ENCODE measurements around the gene KDM2B. TPM values are rescaled to one million over a fixed set of nuclear protein-coding genes. Genes with fewer than 3 reads are reported as not detected.

KDM2B gene
- total RNA-seq, 2 experiments from 2014 or later: 76.1 to 76.6 TPM

- Mint-ChIP-seq H3K27ac (no peak overlapping the region), H3K4me1 (ENCODE audit: low read depth) (peaks cover 42% of the 10 kb centered on the region), H3K4me3 (no peak overlapping the region), H3K9me3 (ENCODE audit: insufficient read depth) (no peaks in the 10 kb centered on the region), H3K27me3 (ENCODE audit: low read depth) (no peaks in the 10 kb centered on the region), H3K36me3 (ENCODE audit: low read depth) (peaks cover 50% of the 10 kb centered on the region)
- no peak for ATAC-seq
- DNase-seq: no peak
- POLR2A ChIA-PET: interaction anchor here (0.7 kb wide), 1 partner anchor 27 kb away, joined by 3 read pairs; no protein-coding TSS in a partner anchor
- CTCF ChIA-PET: interaction anchor here (0.7 to 2.4 kb wide), 2 partner anchors 9 to 38 kb away, joined by 3 to 8 read pairs; no protein-coding TSS in a partner anchor
Measured at GRCh38 chr12:121405211-121405610, 175.6 kb downstream of the KDM2B start.

DNA sequence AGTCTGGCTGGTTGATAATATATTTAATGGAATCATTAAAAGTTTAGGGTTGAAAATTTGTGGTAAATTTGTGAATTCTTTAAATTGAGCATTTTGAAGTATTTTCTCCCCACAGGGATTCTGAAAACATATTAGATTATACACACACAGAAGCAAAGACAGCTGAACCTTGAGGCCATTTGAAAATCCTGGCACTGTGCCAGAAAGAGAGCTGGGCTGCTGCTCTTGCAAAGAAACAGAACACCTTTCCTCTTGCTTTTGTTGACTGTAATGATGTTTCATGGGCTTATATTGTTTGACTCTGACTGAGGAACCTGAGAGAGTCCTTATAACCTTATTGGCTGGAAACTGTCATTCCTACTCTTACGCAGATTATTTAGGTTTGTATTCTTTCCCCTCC, 176.1 kb downstream of the KDM2B start:
- no peaks in the 10 kb centered on the region for H3K27me3 Mint-ChIP-seq (ENCODE audit: low read depth)
- ATAC-seq (no peak), DNase-seq (no peak)
- H3K9me3 Mint-ChIP-seq (ENCODE audit: insufficient read depth): no peaks in the 10 kb centered on the region
- H3K4me1 Mint-ChIP-seq (ENCODE audit: low read depth): peaks cover 42% of the 10 kb centered on the region
- H3K36me3 Mint-ChIP-seq (ENCODE audit: low read depth): peaks cover 50% of the 10 kb centered on the region
- H3K4me3 Mint-ChIP-seq: no peak overlapping the region
- ChIA-PET CTCF (interaction anchor here (0.7 to 2.4 kb wide), 3 partner anchors 9 to 38 kb away, joined by 3 to 8 read pairs (median 5); no protein-coding TSS in a partner anchor), POLR2A (interaction anchor here (0.7 kb wide), 1 partner anchor 28 kb away, joined by 3 read pairs; no protein-coding TSS in a partner anchor)
- no peak overlapping the region for H3K27ac Mint-ChIP-seq

- H3K9me3 Mint-ChIP-seq (ENCODE audit: insufficient read depth): no peaks in the 10 kb centered on the region
- H3K36me3 Mint-ChIP-seq (ENCODE audit: low read depth): peaks cover 46% of the 10 kb centered on the region
- ATAC-seq (no peak), DNase-seq (no peak)
- ChIA-PET CTCF (interaction anchor here (1.1 to 2.4 kb wide), 2 partner anchors 13 to 39 kb away, joined by 5 to 8 read pairs; no protein-coding TSS in a partner anchor), POLR2A (no interaction called here)
- no peak overlapping the region for H3K4me3 Mint-ChIP-seq
- H3K27ac Mint-ChIP-seq: no peak overlapping the region
- peaks cover 45% of the 10 kb centered on the region for H3K4me1 Mint-ChIP-seq (ENCODE audit: low read depth)
- H3K27me3 Mint-ChIP-seq (ENCODE audit: low read depth): no peaks in the 10 kb centered on the region
Measured at GRCh38 chr12:121403721-121404120, 177.1 kb downstream of the KDM2B start.

GRCh38 chr12:121400332-121401139, 180.3 kb downstream of the KDM2B start:
- DNase-seq: peak; percentile 63
- peak overlapping the region; percentile 91 for H3K27ac Mint-ChIP-seq
- CTCF ChIA-PET: interaction anchor here (0.8 to 4.5 kb wide), 15 partner anchors 9 to 340 kb away, joined by 3 to 32 read pairs (median 4); partner anchors contain the start of genes ANAPC5 and CAMKK2
- no peaks in the 10 kb centered on the region for H3K27me3 Mint-ChIP-seq (ENCODE audit: low read depth)
- POLR2A ChIA-PET: interaction anchor here (0.6 to 2.9 kb wide), 33 partner anchors 9 to 1105 kb away, joined by 3 to 41 read pairs (median 4); partner anchors contain the start of genes ANAPC5 and ORAI1
- peak overlapping the region; percentile 89 for H3K4me3 Mint-ChIP-seq
- peak; percentile 51 for ATAC-seq
- H3K36me3 Mint-ChIP-seq (ENCODE audit: low read depth): peaks cover 32% of the 10 kb centered on the region
- H3K4me1 Mint-ChIP-seq (ENCODE audit: low read depth): peaks cover 32% of the 10 kb centered on the region
- no peaks in the 10 kb centered on the region for H3K9me3 Mint-ChIP-seq (ENCODE audit: insufficient read depth)

DNA sequence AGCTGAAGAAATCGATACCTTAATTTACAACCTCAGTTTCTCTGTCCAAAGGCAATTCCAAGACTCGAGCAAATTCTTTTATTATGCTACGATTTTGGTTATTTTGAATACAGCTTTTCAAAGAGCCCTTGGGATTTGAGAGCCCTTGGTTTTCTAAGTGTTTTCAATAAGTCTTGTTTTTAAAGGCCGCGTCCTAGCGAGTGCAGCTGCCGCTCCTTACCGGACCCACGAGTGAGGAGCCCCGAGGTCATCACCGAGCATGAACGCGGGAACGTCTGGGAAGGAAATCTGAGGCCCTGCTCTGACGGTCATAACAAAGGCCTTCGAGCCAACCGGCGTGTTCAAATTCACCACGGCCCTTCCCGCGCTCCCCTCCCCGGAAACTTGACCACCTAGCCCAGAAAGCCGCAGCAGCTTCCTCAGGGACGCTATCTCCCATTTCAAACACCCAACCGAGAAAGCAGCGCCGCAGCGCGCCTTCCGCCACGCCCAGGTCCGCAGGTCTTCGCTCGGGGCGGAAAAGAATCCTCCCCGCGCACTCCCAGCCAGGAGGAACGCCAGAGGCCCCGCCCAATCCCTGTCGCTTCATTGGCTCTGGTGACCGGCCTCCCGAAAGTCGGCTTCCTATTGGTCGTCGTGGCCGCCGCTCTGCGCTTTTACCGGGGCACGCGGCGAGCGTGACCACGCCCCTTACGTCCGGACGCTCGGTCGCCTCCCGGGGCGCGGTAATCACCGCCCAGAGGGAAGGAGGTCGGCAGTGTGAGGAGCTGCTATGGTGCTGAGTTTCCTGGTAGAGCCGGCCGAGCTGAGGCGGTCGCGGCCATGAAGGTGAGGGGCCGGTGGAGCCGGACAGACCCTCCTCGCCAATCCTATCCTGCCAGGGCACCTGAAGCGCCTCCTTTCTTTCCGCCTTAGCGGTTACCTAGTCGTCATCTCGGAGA, 181.2 kb downstream of the KDM2B start, which contains the start of gene RNF34:
Gene RNF34 (plus strand): TSS at position 728 of the 941 bp plus-strand sequence. CDS start 95 bp downstream, at position 823.
- H3K4me1 Mint-ChIP-seq (ENCODE audit: low read depth): peaks cover 28% of the 10 kb centered on the region
- peak within 1 kb of the TSS; percentile 91 for H3K27ac Mint-ChIP-seq
- CTCF ChIA-PET: interaction anchor here (0.8 to 4.5 kb wide), 10 partner anchors 8 to 340 kb away, joined by 3 to 32 read pairs (median 4); partner anchors contain the start of genes ANAPC5 and CAMKK2
- H3K27me3 Mint-ChIP-seq (ENCODE audit: low read depth): no peaks in the 10 kb centered on the region
- peak; percentile 99 for DNase-seq
- POLR2A ChIA-PET: interaction anchor here (0.6 to 2.9 kb wide), 24 partner anchors 8 to 1105 kb away, joined by 3 to 41 read pairs (median 4); partner anchors contain the start of genes ANAPC5 and ORAI1
- peak; percentile 95 for ATAC-seq
- H3K9me3 Mint-ChIP-seq (ENCODE audit: insufficient read depth): no peaks in the 10 kb centered on the region
- peak within 1 kb of the TSS; percentile 89 for H3K4me3 Mint-ChIP-seq
- H3K36me3 Mint-ChIP-seq (ENCODE audit: low read depth): peaks cover 24% of the 10 kb centered on the region

- H3K27ac Mint-ChIP-seq: no peak overlapping the region
- POLR2A ChIA-PET: interaction anchor here (2.9 kb wide), 1 partner anchor 47 kb away, joined by 41 read pairs; the partner anchor contains the start of gene ANAPC5
Measured at GRCh38 chr12:121398355-121398754, 182.5 kb downstream of the KDM2B start.

GRCh38 chr12:121397521-121397920, 183.3 kb downstream of the KDM2B start:
- ChIA-PET CTCF (no interaction called here), POLR2A (no interaction called here)
- H3K36me3 Mint-ChIP-seq (ENCODE audit: low read depth): peaks cover 17% of the 10 kb centered on the region
- DNase-seq (no peak), ATAC-seq (no peak)
- H3K4me1 Mint-ChIP-seq (ENCODE audit: low read depth): peaks cover 24% of the 10 kb centered on the region
- H3K4me3 Mint-ChIP-seq: no peak overlapping the region
- no peaks in the 10 kb centered on the region for H3K9me3 Mint-ChIP-seq (ENCODE audit: insufficient read depth)
- H3K27me3 Mint-ChIP-seq (ENCODE audit: low read depth): no peaks in the 10 kb centered on the region
- H3K27ac Mint-ChIP-seq: no peak overlapping the region

More at GRCh38 chr12:121398355-121398754, 182.5 kb downstream of the KDM2B start:
- CTCF ChIA-PET: interaction anchor here (2.0 to 4.5 kb wide), 3 partner anchors 45 to 338 kb away, joined by 4 to 32 read pairs (median 31); no protein-coding TSS in a partner anchor
- Mint-ChIP-seq H3K4me3 (peak overlapping the region; percentile 89), H3K4me1 (ENCODE audit: low read depth) (peaks cover 28% of the 10 kb centered on the region), H3K36me3 (ENCODE audit: low read depth) (peaks cover 21% of the 10 kb centered on the region), H3K9me3 (ENCODE audit: insufficient read depth) (no peaks in the 10 kb centered on the region), H3K27me3 (ENCODE audit: low read depth) (no peaks in the 10 kb centered on the region)
- DNase-seq: no peak
- ATAC-seq: no peak

- ChIA-PET CTCF (interaction anchor here (0.6 to 1.7 kb wide), 6 partner anchors 8 to 59 kb away, joined by 3 to 7 read pairs (median 4); partner anchors contain the start of gene RNF34), POLR2A (interaction anchor here (2.1 kb wide), 1 partner anchor 8 kb away, joined by 17 read pairs; the partner anchor contains the start of gene RNF34)
- no peak overlapping the region for H3K27ac Mint-ChIP-seq
- ATAC-seq (no peak), DNase-seq (no peak)
- H3K4me1 Mint-ChIP-seq (ENCODE audit: low read depth): peaks cover 17% of the 10 kb centered on the region
- H3K9me3 Mint-ChIP-seq (ENCODE audit: insufficient read depth): no peaks in the 10 kb centered on the region
- no peak overlapping the region for H3K4me3 Mint-ChIP-seq
- H3K36me3 Mint-ChIP-seq (ENCODE audit: low read depth): no peaks in the 10 kb centered on the region
- no peaks in the 10 kb centered on the region for H3K27me3 Mint-ChIP-seq (ENCODE audit: low read depth)
Measured at GRCh38 chr12:121392325-121392716, 188.5 kb downstream of the KDM2B start.

DNA sequence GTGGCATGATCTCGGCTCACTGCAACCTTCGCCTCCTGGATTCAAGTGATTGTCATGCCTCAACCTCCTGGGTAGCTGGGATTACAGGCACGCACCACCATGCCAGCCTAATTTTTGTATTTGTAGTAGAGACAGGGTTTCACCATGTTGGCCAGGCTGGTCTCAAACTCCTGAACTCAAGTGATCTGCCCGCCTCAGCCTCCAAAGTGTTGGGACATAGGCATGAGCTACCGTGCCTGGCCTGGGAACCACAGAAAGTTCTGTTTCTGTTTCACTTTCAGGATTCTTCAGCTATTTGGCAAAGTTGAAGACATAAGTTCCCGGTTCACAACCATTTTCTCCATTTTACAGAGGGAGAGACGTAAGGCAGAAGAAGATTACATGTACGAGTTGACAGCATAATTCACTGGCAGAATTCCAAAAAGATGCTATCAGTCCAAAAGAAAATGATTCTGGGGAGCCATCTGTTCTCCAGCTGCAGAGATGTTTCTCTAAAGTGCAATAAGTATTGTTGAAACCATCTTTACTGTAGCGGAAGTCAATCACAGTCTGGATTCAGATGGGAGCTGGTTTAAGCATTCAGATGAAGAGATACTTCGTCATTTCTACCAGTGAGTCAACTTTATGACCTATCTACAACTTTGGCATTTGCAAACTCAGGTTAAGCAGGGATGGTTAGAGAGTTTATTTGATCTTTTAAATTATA, 189.1 kb downstream of the KDM2B start:
- Mint-ChIP-seq H3K4me3 (peak overlapping the region; percentile 7), H3K27ac (peak overlapping the region; percentile 14), H3K27me3 (ENCODE audit: low read depth) (no peaks in the 10 kb centered on the region), H3K9me3 (ENCODE audit: insufficient read depth) (no peaks in the 10 kb centered on the region), H3K4me1 (ENCODE audit: low read depth) (peaks cover 17% of the 10 kb centered on the region), H3K36me3 (ENCODE audit: low read depth) (no peaks in the 10 kb centered on the region)
- ATAC-seq (peak; percentile 73), DNase-seq (peak; percentile 63)
- POLR2A ChIA-PET: interaction anchor here (0.9 to 2.1 kb wide), 2 partner anchors 9 to 39 kb away, joined by 3 to 17 read pairs; partner anchors contain the start of gene RNF34
- CTCF ChIA-PET: interaction anchor here (0.6 to 1.7 kb wide), 6 partner anchors 8 to 58 kb away, joined by 3 to 7 read pairs (median 4); partner anchors contain the start of gene RNF34

DNA sequence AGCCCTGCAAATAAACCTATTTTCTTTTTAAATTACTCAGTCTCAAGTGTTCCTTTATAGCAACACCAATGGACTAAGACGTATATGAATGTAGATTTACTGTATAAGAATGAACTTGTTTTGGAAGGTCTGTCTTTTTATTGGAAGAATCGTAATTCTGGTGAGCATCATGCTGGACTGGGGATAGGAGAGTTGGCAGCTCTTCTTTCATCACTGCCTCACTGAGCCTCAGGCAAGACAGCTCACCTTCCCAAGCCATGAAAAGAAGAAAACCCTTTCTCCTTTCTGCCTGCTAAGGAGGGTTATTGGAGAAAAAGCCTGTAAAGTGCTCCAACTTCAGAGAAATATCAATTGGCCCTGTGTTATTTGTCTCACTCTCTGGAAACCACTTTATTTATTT, 190.0 kb downstream of the KDM2B start:
- POLR2A ChIA-PET: interaction anchor here (0.7 to 2.1 kb wide), 3 partner anchors 10 to 166 kb away, joined by 3 to 17 read pairs (median 4); partner anchors contain the start of gene RNF34
- Mint-ChIP-seq H3K4me1 (ENCODE audit: low read depth) (peaks cover 17% of the 10 kb centered on the region), H3K9me3 (ENCODE audit: insufficient read depth) (no peaks in the 10 kb centered on the region), H3K27me3 (ENCODE audit: low read depth) (no peaks in the 10 kb centered on the region), H3K36me3 (ENCODE audit: low read depth) (no peaks in the 10 kb centered on the region), H3K4me3 (no peak overlapping the region), H3K27ac (no peak overlapping the region)
- CTCF ChIA-PET: no interaction called here
- DNase-seq (no peak), ATAC-seq (no peak)

Measured in activated CD8-positive, alpha-beta T cell treated with anti-CD3 and anti-CD28 coated beads, Interleukin-2, amount 10 ng/mL, durations not matched to agents 7 days and 5 days (primary cell).